Skin of body (tissue), 2 donors: Measurements from ENCODE around the gene CDC27. TPM values are rescaled to one million over a fixed set of nuclear protein-coding genes. Genes with fewer than 3 reads are reported as not detected.
"Not testable (repeated sequence)": the region's sequence is repeated elsewhere in the genome, so short reads cannot be mapped to it uniquely, and the experiment has no call there.

Experiments
- DNase-seq: peaks from one replicate; lab custom pipeline; 2025; lab: John Stamatoyannopoulos, UW
- total RNA-seq: library from RNA; depleted of rRNA; stranded (reverse); fragments of >200 nt; gene quantifications from one replicate; pipeline ENCODE4 v1.2.3, GENCODE V29; 2014

CDC27 gene
- total RNA-seq, 1 donor from 2014 or later, result 71.5 TPM

- DNase-seq, result no peak
Observed at GRCh38 chr17:47219621-47220475, 30.8 kb upstream of the CDC27 start.

GRCh38 chr17:47218896-47219430 lies 29.9 kb upstream of the CDC27 start:
- DNase-seq, result no peak

- not testable (repeated sequence) for DNase-seq
Observed at GRCh38 chr17:47217279-47217678, 28.2 kb upstream of the CDC27 start.

- DNase-seq, result not testable (repeated sequence)
Observed at GRCh38 chr17:47216821-47217220, 27.7 kb upstream of the CDC27 start.

GRCh38 chr17:47214931-47215330 lies 25.8 kb upstream of the CDC27 start:
- no peak for DNase-seq

GRCh38 chr17:47213540-47213939 lies 24.4 kb upstream of the CDC27 start:
- no peak for DNase-seq

GRCh38 chr17:47212458-47212857 lies 23.4 kb upstream of the CDC27 start:
- no peak for DNase-seq

GRCh38 chr17:47210779-47211178 lies 21.7 kb upstream of the CDC27 start:
- DNase-seq, result no peak

GRCh38 chr17:47210105-47210504 lies 21.0 kb upstream of the CDC27 start:
- DNase-seq, result no peak

- DNase-seq, result no peak
Observed at GRCh38 chr17:47209499-47209898, 20.4 kb upstream of the CDC27 start.

GRCh38 chr17:47208744-47209488 lies 19.8 kb upstream of the CDC27 start, which contains the start of gene MYL4:
MYL4 (plus strand) TSS chr17:47209348; CDS start chr17:47209423, 75 bp downstream.
- DNase-seq, result no peak

GRCh38 chr17:47207143-47208067 lies 18.3 kb upstream of the CDC27 start:
- no peak for DNase-seq

- DNase-seq, result no peak
Observed at GRCh38 chr17:47205419-47205963, 16.4 kb upstream of the CDC27 start.

GRCh38 chr17:47204722-47205418 lies 15.8 kb upstream of the CDC27 start:
- peak; percentile 33 for DNase-seq

GRCh38 chr17:47203984-47204721 lies 15.1 kb upstream of the CDC27 start:
- DNase-seq, result no peak

GRCh38 chr17:47201166-47201565 lies 12.1 kb upstream of the CDC27 start:
- no peak for DNase-seq

- DNase-seq, result no peak
Observed at GRCh38 chr17:47200325-47200664, 11.2 kb upstream of the CDC27 start.

- DNase-seq, result no peak
Observed at GRCh38 chr17:47199627-47200324, 10.7 kb upstream of the CDC27 start.

- DNase-seq, result no peak
Observed at GRCh38 chr17:47197821-47198220, 8.7 kb upstream of the CDC27 start.
